AG04449 (cell line): Measurements from ENCODE around the gene CCNB1IP1.

Experiments
- CTCF ChIA-PET: fragments of 350-600 bp; formaldehyde crosslinking; extraction: SDS; loops from one replicate; lab custom pipeline; 2021; ENCODE audit warnings: antibody characterized with exemption; lab: Yijun Ruan, JAX
- POLR2A ChIA-PET: fragments of 400-600, 350-600 bp; formaldehyde crosslinking; extraction: SDS; loops from one replicate; lab custom pipeline; 2020; ENCODE audit warnings: antibody characterized with exemption, inconsistent platforms; lab: Yijun Ruan, JAX
- DNase-seq: peaks from one replicate; pipeline ENCODE4 v3.0.0-alpha.2; 2010; ENCODE audit warnings: low read depth, low spot score
- H3K4me3 ChIP-seq: 2 replicates; pipeline ENCODE4 v1.5.1; 2011; ENCODE audit warnings: low read depth, mild to moderate bottlenecking, control low read depth, low read length
- TF ChIP-seq, protein P1 (sequence below): IDR thresholded peaks from one replicate; pipeline ENCODE4 v1.5.1; 2011; ENCODE audit warnings: mild to moderate bottlenecking, moderate library complexity, low read length, control low read depth, inconsistent platforms; ENCODE audit not compliant: insufficient read depth; ENCODE audit errors: missing control alignments

Gene CCNB1IP1, protein sequence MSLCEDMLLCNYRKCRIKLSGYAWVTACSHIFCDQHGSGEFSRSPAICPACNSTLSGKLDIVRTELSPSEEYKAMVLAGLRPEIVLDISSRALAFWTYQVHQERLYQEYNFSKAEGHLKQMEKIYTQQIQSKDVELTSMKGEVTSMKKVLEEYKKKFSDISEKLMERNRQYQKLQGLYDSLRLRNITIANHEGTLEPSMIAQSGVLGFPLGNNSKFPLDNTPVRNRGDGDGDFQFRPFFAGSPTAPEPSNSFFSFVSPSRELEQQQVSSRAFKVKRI

DNA sequence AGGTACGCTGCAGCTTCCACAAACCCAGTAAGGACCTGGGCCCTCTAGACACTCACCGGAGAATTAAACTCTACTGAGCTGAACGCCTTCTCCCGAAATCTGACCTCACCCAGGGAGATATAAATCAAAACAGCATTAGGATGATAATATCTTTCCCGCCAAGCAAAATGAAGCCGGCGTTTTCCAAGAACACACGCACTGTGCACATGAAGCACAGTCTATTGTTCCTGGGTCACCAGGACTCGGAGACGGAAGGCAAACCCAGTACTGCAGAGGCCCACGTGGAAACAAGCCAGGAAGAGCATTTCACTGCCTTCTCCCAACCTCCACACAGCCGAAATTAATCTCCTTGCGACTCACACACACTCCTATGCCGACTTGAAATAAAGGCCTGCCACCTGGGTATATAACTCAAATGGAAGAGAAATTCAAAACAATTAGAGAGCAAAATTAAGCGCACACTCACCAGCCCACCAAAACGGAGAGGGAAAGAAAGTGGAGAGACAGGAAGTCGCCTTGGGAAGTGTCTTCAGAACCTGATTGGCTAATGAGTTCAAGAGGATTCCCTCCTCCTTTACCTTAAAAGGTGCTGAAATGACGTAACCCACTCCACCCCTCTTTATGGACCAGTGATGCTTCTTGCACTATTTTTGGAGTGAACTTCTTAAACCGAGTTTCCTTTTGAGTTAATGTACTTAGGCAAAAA, at the start of gene CCNB1IP1:
TSS of gene CCNB1IP1 (minus strand) at position 492 of the 706 bp plus-strand sequence. CDS start 16,756 bp downstream, outside the sequence.
- CTCF ChIA-PET, result interaction anchor here (1.2 to 10.6 kb wide), 7 partner anchors 11 to 358 kb away, joined by 3 to 161 read pairs (median 11); partner anchors contain the start of genes PARP2 and TTC5
- peak within 1 kb of the TSS; percentile 76 for H3K4me3 ChIP-seq
- TF ChIP-seq, protein P1, sequence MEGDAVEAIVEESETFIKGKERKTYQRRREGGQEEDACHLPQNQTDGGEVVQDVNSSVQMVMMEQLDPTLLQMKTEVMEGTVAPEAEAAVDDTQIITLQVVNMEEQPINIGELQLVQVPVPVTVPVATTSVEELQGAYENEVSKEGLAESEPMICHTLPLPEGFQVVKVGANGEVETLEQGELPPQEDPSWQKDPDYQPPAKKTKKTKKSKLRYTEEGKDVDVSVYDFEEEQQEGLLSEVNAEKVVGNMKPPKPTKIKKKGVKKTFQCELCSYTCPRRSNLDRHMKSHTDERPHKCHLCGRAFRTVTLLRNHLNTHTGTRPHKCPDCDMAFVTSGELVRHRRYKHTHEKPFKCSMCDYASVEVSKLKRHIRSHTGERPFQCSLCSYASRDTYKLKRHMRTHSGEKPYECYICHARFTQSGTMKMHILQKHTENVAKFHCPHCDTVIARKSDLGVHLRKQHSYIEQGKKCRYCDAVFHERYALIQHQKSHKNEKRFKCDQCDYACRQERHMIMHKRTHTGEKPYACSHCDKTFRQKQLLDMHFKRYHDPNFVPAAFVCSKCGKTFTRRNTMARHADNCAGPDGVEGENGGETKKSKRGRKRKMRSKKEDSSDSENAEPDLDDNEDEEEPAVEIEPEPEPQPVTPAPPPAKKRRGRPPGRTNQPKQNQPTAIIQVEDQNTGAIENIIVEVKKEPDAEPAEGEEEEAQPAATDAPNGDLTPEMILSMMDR, result no peak
- peak; percentile 67 for DNase-seq
- POLR2A ChIA-PET, result interaction anchor here (2.4 kb wide), 1 partner anchor 10 kb away, joined by 17 read pairs; the partner anchor contains the start of gene PARP2

DNA sequence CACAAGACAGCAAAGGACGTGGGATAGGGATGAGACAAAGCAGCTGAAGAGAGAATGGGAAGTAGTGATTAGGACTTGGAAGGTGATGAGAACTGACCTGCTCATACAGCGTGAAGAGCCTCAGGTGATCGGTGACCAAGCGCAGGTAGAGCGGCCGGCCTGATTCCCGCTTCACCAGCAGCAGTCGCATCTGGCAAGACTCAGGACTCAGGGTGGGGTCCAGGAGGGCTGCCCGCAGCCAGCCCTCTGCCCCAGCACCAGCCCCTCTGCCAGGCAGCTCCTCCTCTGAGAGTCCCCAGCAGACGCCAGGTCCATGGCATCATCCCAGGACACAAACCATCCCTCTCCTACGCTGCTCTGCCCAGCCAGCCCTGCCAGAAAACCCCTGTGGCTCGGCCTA, 49.4 kb upstream of the CCNB1IP1 start:
- no peak for DNase-seq
- ChIA-PET CTCF (interaction anchor here (1.1 to 1.4 kb wide), 2 partner anchors 11 to 56 kb away, joined by 3 to 5 read pairs; no protein-coding TSS in a partner anchor), POLR2A (interaction anchor here (2.0 kb wide), 1 partner anchor 39 kb away, joined by 5 read pairs; the partner anchor contains the start of gene PARP2)
- TF ChIP-seq, protein P1, result no peak
- no peak overlapping the region for H3K4me3 ChIP-seq

DNA sequence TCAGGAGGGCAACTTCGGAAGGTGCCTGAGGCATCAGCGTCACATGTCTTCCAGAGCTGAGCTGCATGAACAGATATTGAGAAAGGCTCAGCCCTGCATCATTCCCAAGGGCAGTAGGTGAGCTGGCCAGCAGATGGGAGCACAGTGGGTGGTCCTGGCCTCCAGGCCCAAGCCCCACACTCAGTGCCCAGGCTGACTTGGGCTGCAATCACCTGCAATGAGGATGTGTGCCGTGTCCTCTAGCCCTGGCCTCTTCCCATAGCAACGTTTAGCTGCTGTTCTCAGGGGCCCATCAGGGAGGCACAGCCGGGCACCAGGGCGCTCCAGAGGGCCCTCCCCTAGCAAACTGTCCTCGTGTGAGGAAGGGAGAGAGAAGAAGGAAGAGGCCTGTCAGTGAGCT, 48.3 kb upstream of the CCNB1IP1 start:
- TF ChIP-seq, protein P1, result no peak
- no peak for DNase-seq
- no peak overlapping the region for H3K4me3 ChIP-seq
- POLR2A ChIA-PET, result interaction anchor here (2.0 kb wide), 1 partner anchor 38 kb away, joined by 5 read pairs; the partner anchor contains the start of gene PARP2
- CTCF ChIA-PET, result interaction anchor here (1.0 to 1.1 kb wide), 2 partner anchors 12 to 33 kb away, joined by 3 read pairs; no protein-coding TSS in a partner anchor

DNA sequence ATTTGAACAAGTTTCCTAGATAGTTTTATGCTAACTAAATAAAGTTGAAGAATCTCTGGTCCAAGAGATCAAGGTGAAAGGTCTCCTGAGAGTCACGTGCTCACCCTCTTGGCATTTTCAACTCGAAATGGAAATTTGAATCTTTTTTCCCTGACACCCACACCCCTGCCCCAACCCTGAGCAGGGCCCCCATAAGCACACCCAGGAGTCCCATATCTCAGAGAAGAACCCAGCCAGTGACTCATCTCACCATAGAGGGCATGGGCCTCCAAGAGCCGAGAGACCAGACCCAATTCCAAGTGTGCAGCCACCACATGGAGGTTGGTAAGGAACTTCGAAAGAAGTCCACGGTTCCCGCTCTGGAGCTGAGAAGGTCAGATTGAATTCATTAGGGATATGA, 47.6 kb upstream of the CCNB1IP1 start:
- no peak for DNase-seq
- ChIA-PET CTCF (interaction anchor here (1.2 kb wide), 1 partner anchor 228 kb away, joined by 3 read pairs; no protein-coding TSS in a partner anchor), POLR2A (interaction anchor here (2.0 kb wide), 1 partner anchor 37 kb away, joined by 5 read pairs; the partner anchor contains the start of gene PARP2)
- TF ChIP-seq, protein P1, result no peak
- no peak overlapping the region for H3K4me3 ChIP-seq

DNA sequence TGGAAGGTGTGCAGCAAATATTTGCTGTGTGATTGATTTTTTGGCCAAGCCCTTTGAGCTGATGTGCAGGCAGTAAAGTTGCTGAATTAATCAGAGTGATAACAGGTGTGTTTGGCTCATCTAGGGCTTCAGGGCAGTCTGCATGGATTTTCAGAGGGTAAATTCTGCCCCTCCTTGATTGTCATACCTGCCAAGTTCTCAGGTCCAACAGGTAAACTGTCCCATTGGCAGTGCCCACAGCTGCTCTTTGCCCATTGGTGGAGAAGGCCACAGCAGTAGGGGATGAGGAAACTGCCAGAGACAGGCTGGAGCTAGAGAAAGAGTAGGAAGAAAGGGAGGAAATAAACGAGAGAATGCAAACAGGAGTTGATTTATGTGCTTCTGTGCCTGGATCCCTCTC, 46.7 kb upstream of the CCNB1IP1 start:
- DNase-seq, result no peak
- POLR2A ChIA-PET, result no interaction called here
- CTCF ChIA-PET, result interaction anchor here (1.1 to 1.2 kb wide), 2 partner anchors 29 to 229 kb away, joined by 3 read pairs; no protein-coding TSS in a partner anchor
- H3K4me3 ChIP-seq, result no peak overlapping the region
- TF ChIP-seq, protein P1, result no peak
